ENCODE measurements around the gene FHIT. TPM values are rescaled to one million over a fixed set of nuclear protein-coding genes. Genes with fewer than 3 reads are reported as not detected.

The FHIT gene
- total RNA-seq, 2 experiments from 2014 or later = 86.0 to 90.6 TPM

- Histone ChIP-seq H3K4me1 (ENCODE audit: insufficient read depth, low read length) (no peaks in the 10 kb centered on the region), H3K27ac (ENCODE audit: low read depth in 1 of 2, low read length in 2 of 2) (no peak overlapping the region), H3K27me3 (ENCODE audit: control insufficient read depth in 1 of 2, insufficient read depth in 2 of 2, low read length in 2 of 2) (no peaks in the 10 kb centered on the region), H3K4me3 (ENCODE audit: low read length) (no peak overlapping the region), H3K9me3 (ENCODE audit: control insufficient read depth in 1 of 2, insufficient read depth in 1 of 2, low read length in 2 of 2) (no peaks in the 10 kb centered on the region), H3K36me3 (ENCODE audit: insufficient read depth, low read length) (no peaks in the 10 kb centered on the region)
- Mint-ChIP-seq H3K27ac (no peak overlapping the region), H3K4me1 (ENCODE audit: low read depth) (no peaks in the 10 kb centered on the region), H3K27me3 (no peaks in the 10 kb centered on the region), H3K36me3 (ENCODE audit: low read depth) (no peaks in the 10 kb centered on the region), H3K4me3 (no peak overlapping the region), H3K9me3 (no peaks in the 10 kb centered on the region)
- CTCF ChIA-PET = no interaction called here
- DNase-seq (no peak), ATAC-seq (ENCODE audit: poor library complexity) (no peak)
- POLR2A ChIA-PET = no interaction called here
- TF ChIP-seq, protein P1, sequence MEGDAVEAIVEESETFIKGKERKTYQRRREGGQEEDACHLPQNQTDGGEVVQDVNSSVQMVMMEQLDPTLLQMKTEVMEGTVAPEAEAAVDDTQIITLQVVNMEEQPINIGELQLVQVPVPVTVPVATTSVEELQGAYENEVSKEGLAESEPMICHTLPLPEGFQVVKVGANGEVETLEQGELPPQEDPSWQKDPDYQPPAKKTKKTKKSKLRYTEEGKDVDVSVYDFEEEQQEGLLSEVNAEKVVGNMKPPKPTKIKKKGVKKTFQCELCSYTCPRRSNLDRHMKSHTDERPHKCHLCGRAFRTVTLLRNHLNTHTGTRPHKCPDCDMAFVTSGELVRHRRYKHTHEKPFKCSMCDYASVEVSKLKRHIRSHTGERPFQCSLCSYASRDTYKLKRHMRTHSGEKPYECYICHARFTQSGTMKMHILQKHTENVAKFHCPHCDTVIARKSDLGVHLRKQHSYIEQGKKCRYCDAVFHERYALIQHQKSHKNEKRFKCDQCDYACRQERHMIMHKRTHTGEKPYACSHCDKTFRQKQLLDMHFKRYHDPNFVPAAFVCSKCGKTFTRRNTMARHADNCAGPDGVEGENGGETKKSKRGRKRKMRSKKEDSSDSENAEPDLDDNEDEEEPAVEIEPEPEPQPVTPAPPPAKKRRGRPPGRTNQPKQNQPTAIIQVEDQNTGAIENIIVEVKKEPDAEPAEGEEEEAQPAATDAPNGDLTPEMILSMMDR (IDR thresholded peaks at IDR 0.05) = no peak
- intact Hi-C loops (cut with DNase I, micrococcal nuclease) = no loop called here
These were observed 409.9 kb downstream of the FHIT start for GRCh38 chr3:60841355-60841754.

DNA sequence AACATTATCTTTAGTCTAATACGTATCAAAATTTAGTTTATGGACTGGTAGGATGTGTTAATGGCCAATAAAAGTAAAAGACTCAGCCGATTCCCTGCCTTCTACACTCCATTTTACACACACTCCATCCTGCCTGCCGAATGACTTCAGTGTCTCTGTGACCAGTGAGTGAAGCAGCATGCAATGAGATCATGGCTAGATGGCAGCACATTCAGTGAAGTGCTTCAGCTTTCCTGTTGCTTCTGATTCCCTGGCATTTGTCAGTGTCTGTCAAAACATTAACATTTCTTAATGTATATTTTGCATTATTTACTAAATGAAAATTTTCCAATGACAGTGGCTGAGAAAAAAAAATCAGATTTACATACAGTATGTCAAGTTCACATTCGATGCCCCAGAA is 412.0 kb downstream of the FHIT start:
- TF ChIP-seq, protein P1 (IDR thresholded peaks at IDR 0.05) = no peak

DNA sequence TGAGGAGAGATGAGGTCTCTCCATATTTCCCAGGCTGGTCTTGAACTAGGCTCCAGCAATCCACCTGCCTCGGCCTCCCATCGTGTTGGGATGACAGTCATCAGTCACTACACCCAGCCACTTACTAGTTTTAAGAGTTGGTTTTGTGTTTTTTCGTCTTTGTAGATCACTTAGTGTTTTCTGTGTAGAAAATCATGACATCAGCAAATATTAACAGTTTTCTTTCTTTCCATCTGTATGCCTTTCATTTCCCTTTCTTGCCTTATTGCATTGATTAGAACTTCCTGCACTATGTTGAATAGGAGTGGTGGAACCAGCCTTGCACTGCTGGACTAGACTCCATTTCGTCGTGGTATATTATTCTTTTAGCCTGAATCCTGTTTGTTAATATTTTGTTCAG is 415.5 kb downstream of the FHIT start:
- Histone ChIP-seq H3K36me3 (ENCODE audit: insufficient read depth, low read length) (no peaks in the 10 kb centered on the region), H3K9me3 (ENCODE audit: control insufficient read depth in 1 of 2, insufficient read depth in 1 of 2, low read length in 2 of 2) (no peaks in the 10 kb centered on the region), H3K27me3 (ENCODE audit: control insufficient read depth in 1 of 2, insufficient read depth in 2 of 2, low read length in 2 of 2) (no peaks in the 10 kb centered on the region), H3K4me3 (ENCODE audit: low read length) (no peak overlapping the region), H3K27ac (ENCODE audit: low read depth in 1 of 2, low read length in 2 of 2) (no peak overlapping the region), H3K4me1 (ENCODE audit: insufficient read depth, low read length) (no peaks in the 10 kb centered on the region)
- no peaks in the 10 kb centered on the region for H3K4me1 Mint-ChIP-seq (ENCODE audit: low read depth)
- H3K27me3 Mint-ChIP-seq = no peaks in the 10 kb centered on the region
- CTCF ChIA-PET = no interaction called here
- POLR2A ChIA-PET = no interaction called here
- DNase-seq (no peak), ATAC-seq (ENCODE audit: poor library complexity) (no peak)
- no peak overlapping the region for H3K4me3 Mint-ChIP-seq
- intact Hi-C loops (cut with DNase I, micrococcal nuclease) = no loop called here
- no peaks in the 10 kb centered on the region for H3K9me3 Mint-ChIP-seq
- H3K36me3 Mint-ChIP-seq (ENCODE audit: low read depth) = no peaks in the 10 kb centered on the region
- H3K27ac Mint-ChIP-seq = no peak overlapping the region
- TF ChIP-seq, protein P1 (IDR thresholded peaks at IDR 0.05) = no peak

More for the DNA sequence above, 412.0 kb downstream of the FHIT start:
- no peaks in the 10 kb centered on the region for H3K9me3 Mint-ChIP-seq
- ChIA-PET POLR2A (no interaction called here), CTCF (no interaction called here)
- no peaks in the 10 kb centered on the region for H3K4me1 Mint-ChIP-seq (ENCODE audit: low read depth)
- Histone ChIP-seq H3K4me3 (ENCODE audit: low read length) (no peak overlapping the region), H3K9me3 (ENCODE audit: control insufficient read depth in 1 of 2, insufficient read depth in 1 of 2, low read length in 2 of 2) (no peaks in the 10 kb centered on the region), H3K27ac (ENCODE audit: low read depth in 1 of 2, low read length in 2 of 2) (no peak overlapping the region), H3K27me3 (ENCODE audit: control insufficient read depth in 1 of 2, insufficient read depth in 2 of 2, low read length in 2 of 2) (no peaks in the 10 kb centered on the region), H3K4me1 (ENCODE audit: insufficient read depth, low read length) (no peaks in the 10 kb centered on the region), H3K36me3 (ENCODE audit: insufficient read depth, low read length) (no peaks in the 10 kb centered on the region)
- no peaks in the 10 kb centered on the region for H3K36me3 Mint-ChIP-seq (ENCODE audit: low read depth)
- ATAC-seq (ENCODE audit: poor library complexity) = no peak
- H3K27ac Mint-ChIP-seq = no peak overlapping the region
- intact Hi-C loops (cut with DNase I, micrococcal nuclease) = no loop called here
- H3K4me3 Mint-ChIP-seq = no peak overlapping the region
- DNase-seq = no peak
- no peaks in the 10 kb centered on the region for H3K27me3 Mint-ChIP-seq

All from CD4-positive, alpha-beta T cell (primary cell).